Kidney glomerular epithelial cell (primary cell): ENCODE measurements around the gene NR5A2.

Experiments used
- DNase-seq: peaks from one replicate; lab custom pipeline; 2025; lab: John Stamatoyannopoulos, UW

The NR5A2 gene

GRCh38 chr1:200027264-200027823 lies at the start of gene NR5A2:
NR5A2 (plus strand) TSS chr1:200027710; CDS start chr1:200027848, 138 bp downstream.
- DNase-seq = no peak

GRCh38 chr1:199978408-199978940 lies 49.0 kb upstream of the NR5A2 start:
- DNase-seq = no peak

GRCh38 chr1:199979071-199979470 lies 48.4 kb upstream of the NR5A2 start:
- DNase-seq = no peak

GRCh38 chr1:199981584-199981983 lies 45.9 kb upstream of the NR5A2 start:
- no peak for DNase-seq

GRCh38 chr1:199982606-199983005 lies 44.9 kb upstream of the NR5A2 start:
- no peak for DNase-seq

GRCh38 chr1:199983531-199983930 lies 44.0 kb upstream of the NR5A2 start:
- no peak for DNase-seq

- DNase-seq = no peak
Observed at GRCh38 chr1:199995096-199995685, 32.3 kb upstream of the NR5A2 start.

- DNase-seq = no peak
Observed at GRCh38 chr1:200005165-200005564, 22.3 kb upstream of the NR5A2 start.

- DNase-seq = no peak
Observed at GRCh38 chr1:200006711-200007110, 20.8 kb upstream of the NR5A2 start.

GRCh38 chr1:200015811-200016210 lies 11.7 kb upstream of the NR5A2 start:
- DNase-seq = no peak

GRCh38 chr1:200021577-200022238 lies 5.8 kb upstream of the NR5A2 start:
- DNase-seq = no peak

GRCh38 chr1:200022239-200022804 lies 5.2 kb upstream of the NR5A2 start:
- no peak for DNase-seq

GRCh38 chr1:200028586-200029034 lies 1.1 kb downstream of the NR5A2 start:
- no peak for DNase-seq

- DNase-seq = no peak
Observed at GRCh38 chr1:200029035-200029821, 1.7 kb downstream of the NR5A2 start.

- DNase-seq = no peak
Observed at GRCh38 chr1:200029822-200030152, 2.3 kb downstream of the NR5A2 start.

GRCh38 chr1:200030791-200031190 lies 3.3 kb downstream of the NR5A2 start:
- no peak for DNase-seq

GRCh38 chr1:200033511-200034261 lies 6.2 kb downstream of the NR5A2 start:
- no peak for DNase-seq

GRCh38 chr1:200034262-200034557 lies 6.7 kb downstream of the NR5A2 start:
- DNase-seq = no peak

- DNase-seq = no peak
Observed at GRCh38 chr1:200034761-200035396, 7.4 kb downstream of the NR5A2 start.

- DNase-seq = no peak
Observed at GRCh38 chr1:200035397-200035955, 8.0 kb downstream of the NR5A2 start.
